K562 (cell line): Measurements from ENCODE around the gene GAS1. TPM values are rescaled to one million over a fixed set of nuclear protein-coding genes. Genes with fewer than 3 reads are reported as not detected.

ENCODE experiments used
- ATAC-seq: fragments of 200-7000 bp; cut with Tn5 transposase; 3 replicates; pipeline ENCODE4 v1.9.1; 2020; ENCODE audit warnings: moderate library complexity
- BruUV-seq: library from RNA; stranded (reverse); fragments of 400-500 nt; replicated peaks from 2 replicates; lab custom pipeline; 2021; lab: Mats Ljungman, UMichigan
- CTCF ChIA-PET: fragments of 300-600 bp; formaldehyde crosslinking; extraction: SDS; loops from one replicate; lab custom pipeline; 2021; ENCODE audit warnings: low intra/inter-chr PET ratio; lab: Yijun Ruan, JAX
- POLR2A ChIA-PET: fragments of 300-600, 350-650 bp; sonication (Branson Sonifier 250); formaldehyde crosslinking; extraction: SDS; loops from one replicate; lab custom pipeline; 2021; ENCODE audit warnings: antibody characterized with exemption, inconsistent platforms; lab: Yijun Ruan, JAX
- DNase-seq, 4 experiments: peaks; one replicate each; pipeline versions ENCODE4 v3.0.0 to v3.0.0-alpha.2; 2011 to 2018; ENCODE audit warnings: low spot score in 3 of 4, mixed read lengths in 3 of 4; ENCODE audit errors: extremely low read depth in 1 of 4
- FAIRE-seq: peaks from 2 replicates; lab custom pipeline; 2011; peaks lifted over from hg19 to GRCh38; lab: Jason Lieb, UNC
- H2AFZ ChIP-seq: 2 replicates; pipeline ENCODE4 v1.6.0; 2011; ENCODE audit warnings: low read depth, low read length, control low read depth, inconsistent platforms
- H3K27ac ChIP-seq: fragments of 200-600 bp; 3 replicates; pipeline ENCODE4 v1.8.0; 2011; ENCODE audit warnings: low read depth, mild to moderate bottlenecking, control low read depth, inconsistent platforms, low read length, moderate library complexity, mixed read lengths; ENCODE audit errors: extremely low read depth
- H3K27me3 ChIP-seq, 2 experiments: fragments of 300-600 bp in 1 of 2; 2 replicates in 1 of 2; 3 replicates in 1 of 2; pipeline versions ENCODE4 v1.6.0 to v1.8.0; 2011; ENCODE audit warnings: inconsistent platforms in 2 of 2, low read length in 2 of 2, mild to moderate bottlenecking in 1 of 2, mixed read lengths in 1 of 2, moderate library complexity in 1 of 2; ENCODE audit not compliant: control insufficient read depth in 2 of 2, insufficient read depth in 2 of 2
- H3K36me3 ChIP-seq: fragments of 300-600 bp; 3 replicates; pipeline ENCODE4 v1.8.0; 2011; ENCODE audit warnings: mild to moderate bottlenecking, low read length, inconsistent platforms; ENCODE audit not compliant: control insufficient read depth, insufficient read depth
- H3K4me1 ChIP-seq, 2 experiments: fragments of 200-600 bp in 1 of 2; replicated peaks in 1 of 2; 2 replicates in 1 of 2; 3 replicates in 1 of 2; pipeline versions ENCODE4 v1.5.1 to v1.8.0; 2011; ENCODE audit warnings: inconsistent platforms in 2 of 2, low read length in 2 of 2, mild to moderate bottlenecking in 1 of 2, mixed read lengths in 1 of 2, moderate library complexity in 1 of 2; ENCODE audit not compliant: control insufficient read depth in 2 of 2, insufficient read depth in 2 of 2
- H3K4me2 ChIP-seq: 2 replicates; pipeline ENCODE4 v1.6.1; 2011; ENCODE audit warnings: low read length, control low read depth, inconsistent platforms, mixed read lengths; ENCODE audit not compliant: insufficient read depth
- H3K4me3 ChIP-seq: fragments of 200-600 bp; sonication (generic), shearing (Covaris generic); 2 replicates; pipeline ENCODE4 v1.5.1; 2016; ENCODE audit warnings: control low read depth, inconsistent platforms
- H3K79me2 ChIP-seq: fragments of 200-600 bp; 3 replicates; pipeline ENCODE4 v1.8.0; 2011; ENCODE audit warnings: low read length, inconsistent platforms; ENCODE audit not compliant: control insufficient read depth, insufficient read depth
- H3K9ac ChIP-seq, 2 experiments: 2 replicates each; pipeline versions ENCODE4 v1.6.0 to v1.6.1; 2011; ENCODE audit warnings: low read depth in 2 of 2, low read length in 2 of 2, control low read depth in 1 of 2, inconsistent platforms in 1 of 2, mild to moderate bottlenecking in 1 of 2, mixed read lengths in 1 of 2; ENCODE audit not compliant: insufficient read depth in 1 of 2
- H3K9me1 ChIP-seq: one replicate; pipeline ENCODE4 v1.6.0; 2011; ENCODE audit warnings: inconsistent platforms, mild to moderate bottlenecking, low read length, moderate library complexity; ENCODE audit not compliant: control insufficient read depth, insufficient read depth
- H3K9me3 ChIP-seq: replicated peaks from 2 replicates; pipeline ENCODE4 v1.5.1; 2011; ENCODE audit warnings: low read depth, low read length, inconsistent platforms; ENCODE audit not compliant: control insufficient read depth, insufficient read depth
- H4K20me1 ChIP-seq: replicated peaks from 2 replicates; pipeline ENCODE4 v1.6.1; 2011; ENCODE audit warnings: low read length, inconsistent platforms, mixed read lengths; ENCODE audit not compliant: control insufficient read depth, insufficient read depth
- MCM7 ChIP-seq, 2 experiments: fragments of 450-650 bp; IDR thresholded peaks; 2 replicates each; pipeline ENCODE4 v1.6.1; 2016 to 2018
- RBBP5 ChIP-seq: fragments of 200-600 bp; sonication (generic); IDR thresholded peaks from 2 replicates; pipeline ENCODE4 v1.6.1; 2012; ENCODE audit warnings: borderline replicate concordance, mild to moderate bottlenecking, low read length, control low read depth, inconsistent platforms; ENCODE audit not compliant: insufficient read depth, poor library complexity, severe bottlenecking
- RBM17 ChIP-seq: fragments of 200-400 bp; formaldehyde crosslinking; IDR thresholded peaks from 2 replicates; pipeline ENCODE4 v1.6.1; 2017; ENCODE audit warnings: low read depth, mild to moderate bottlenecking, low read length, borderline replicate concordance
- TFAM ChIP-seq: fragments of 250-450 bp; sonication (Bioruptor Pico); conservative IDR thresholded peaks from 2 replicates; pipeline ENCODE4 v1.5.0; 2021; ENCODE audit warnings: mild to moderate bottlenecking, moderate library complexity
- U2AF2 ChIP-seq: fragments of 200-400 bp; formaldehyde crosslinking; optimal IDR thresholded peaks from 2 replicates; pipeline ENCODE3; 2017; ENCODE audit warnings: low read depth, mild to moderate bottlenecking, low read length
- ZNF717 ChIP-seq: fragments of 250-450 bp; sonication (Bioruptor Pico); IDR thresholded peaks from 2 replicates; pipeline ENCODE4 v1.5.0; 2021
- WGBS: fragments of 100-300 bp; shearing (Covaris generic); methylation state at CpG from one replicate; pipeline ENCODE4 v1.1.6; 2016; ENCODE audit warnings: low coverage, mixed read lengths; ENCODE audit not compliant: insufficient coverage; ENCODE audit errors: missing lambda C conversion rate; 5-methylcytosine and 5-hydroxymethylcytosine counted together
- in situ Hi-C: fragments of 300-500 bp; cut with MboI; formaldehyde crosslinking; loops from 4 replicates; pipeline ENCODE4 v1.15.0; 2018; ENCODE audit warnings: inconsistent platforms, mixed read lengths
- intact Hi-C: fragments of 100-400 bp; cut with micrococcal nuclease; formaldehyde crosslinking; loops from 2 replicates; pipeline ENCODE4 v1.14.2; 2022
- polyA plus RNA-seq, 8 experiments: library from polyadenylated mRNA; depleted of rRNA in 4 of 8; stranded (reverse) in 5 of 8; unstranded in 3 of 8; fragments of >200 nt; fragmentation: Nextera tagmentation in 2 of 8; fragmentation: Illumina TruSeq in 1 of 8; extraction: Ambion mirVana in 2 of 8; extraction: Trizol in 1 of 8; gene quantifications; 2 replicates each; pipeline versions ENCODE4 v1.2.1 to v1.2.3, GENCODE V29; 2011 to 2014; ENCODE audit warnings: inconsistent platforms in 1 of 8, missing spikeins in 1 of 8
- total RNA-seq, 7 experiments: library from RNA; depleted of rRNA in 6 of 7; stranded (reverse); fragments of >200 nt in 6 of 7; fragmentation: Illumina TruSeq in 2 of 7; extraction: Trizol in 2 of 7; gene quantifications; 2 replicates each; pipeline versions ENCODE4 v1.2.1 to v1.2.3, GENCODE V29; 2011 to 2021; ENCODE audit warnings: low replicate concordance in 1 of 7
- TF ChIP-seq, protein P1 (sequence below): fragments of 250-450 bp; sonication (Bioruptor Pico); IDR thresholded peaks from 2 replicates; pipeline ENCODE4 v1.8.0; 2021; ENCODE audit warnings: moderate library complexity, mild to moderate bottlenecking, inconsistent platforms
- TF ChIP-seq, protein P2 (sequence below), 2 experiments: fragments of 450-650 bp in 1 of 2; IDR thresholded peaks; 2 replicates each; pipeline ENCODE4 v1.6.1; 2011 to 2017; ENCODE audit warnings: low read depth in 2 of 2, antibody characterized with exemption in 1 of 2, borderline replicate concordance in 1 of 2, low read length in 1 of 2, mild to moderate bottlenecking in 1 of 2, mixed read lengths in 1 of 2; ENCODE audit not compliant: control insufficient read depth in 1 of 2
- TF ChIP-seq, protein P3 (sequence below), 2 experiments: IDR thresholded peaks in 1 of 2; conservative IDR thresholded peaks in 1 of 2; 2 replicates each; pipeline ENCODE4 v1.6.1; 2016; ENCODE audit warnings: low read depth in 2 of 2, mild to moderate bottlenecking in 1 of 2, missing compliant biosample characterization in 1 of 2, missing genetic modification characterization in 1 of 2, moderate library complexity in 1 of 2

GAS1 gene
- total and polyA plus RNA-seq, 9 of the 15 experiments (the other 6 are each of a cell fraction or from before 2014, with no cell fraction given), result 0.07 to 0.09 TPM; not detected in 7

DNA sequence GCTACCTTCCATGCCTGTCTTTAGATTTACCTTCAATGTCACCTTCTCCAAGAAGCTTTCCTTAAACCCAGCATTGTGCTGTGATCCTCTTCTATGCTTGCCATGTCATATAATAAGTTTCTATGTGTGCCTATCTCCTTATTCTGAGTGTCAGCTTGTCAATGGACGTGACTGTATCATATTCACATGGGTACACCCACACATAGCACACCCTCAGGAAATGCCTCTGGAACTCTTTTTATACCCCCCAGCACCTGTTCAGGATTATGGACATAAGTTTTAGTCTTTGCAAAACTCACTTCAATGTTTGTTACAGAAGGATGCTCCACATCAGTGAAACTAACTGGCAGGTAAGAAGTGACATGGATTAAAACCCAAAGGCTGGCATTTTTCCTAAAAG, 7.4 kb downstream of the GAS1 start:
- WGBS, result no CpG with 5 or more reads among the region's 1 CpG
- Histone ChIP-seq H2AFZ (no peak overlapping the region), H3K36me3 (no peaks in the 10 kb centered on the region), H4K20me1 (no peaks in the 10 kb centered on the region), H3K27me3 (no peaks in the 10 kb centered on the region), H3K4me2 (no peak overlapping the region), H3K9me3 (no peaks in the 10 kb centered on the region), H3K27ac (no peak overlapping the region), H3K9ac (no peak overlapping the region), H3K9me1 (no peaks in the 10 kb centered on the region), H3K4me1 (no peaks in the 10 kb centered on the region), H3K4me3 (no peak overlapping the region), H3K79me2 (no peaks in the 10 kb centered on the region)
- ChIA-PET POLR2A (no interaction called here), CTCF (no interaction called here)
- DNase-seq (no peak), FAIRE-seq (no peak), ATAC-seq (no peak)
- in situ Hi-C loops, result no loop called here
- TF ChIP-seq, protein P1, sequence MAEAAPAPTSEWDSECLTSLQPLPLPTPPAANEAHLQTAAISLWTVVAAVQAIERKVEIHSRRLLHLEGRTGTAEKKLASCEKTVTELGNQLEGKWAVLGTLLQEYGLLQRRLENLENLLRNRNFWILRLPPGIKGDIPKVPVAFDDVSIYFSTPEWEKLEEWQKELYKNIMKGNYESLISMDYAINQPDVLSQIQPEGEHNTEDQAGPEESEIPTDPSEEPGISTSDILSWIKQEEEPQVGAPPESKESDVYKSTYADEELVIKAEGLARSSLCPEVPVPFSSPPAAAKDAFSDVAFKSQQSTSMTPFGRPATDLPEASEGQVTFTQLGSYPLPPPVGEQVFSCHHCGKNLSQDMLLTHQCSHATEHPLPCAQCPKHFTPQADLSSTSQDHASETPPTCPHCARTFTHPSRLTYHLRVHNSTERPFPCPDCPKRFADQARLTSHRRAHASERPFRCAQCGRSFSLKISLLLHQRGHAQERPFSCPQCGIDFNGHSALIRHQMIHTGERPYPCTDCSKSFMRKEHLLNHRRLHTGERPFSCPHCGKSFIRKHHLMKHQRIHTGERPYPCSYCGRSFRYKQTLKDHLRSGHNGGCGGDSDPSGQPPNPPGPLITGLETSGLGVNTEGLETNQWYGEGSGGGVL (CRISPR knock-in tag), result no peak
- TF ChIP-seq RBBP5 (no peak), TFAM (no peak), RBM17 (no peak), MCM7 (IDR thresholded peaks at IDR 0.05) (no peak), ZNF717 (CRISPR knock-in tag) (no peak), U2AF2 (no peak)
- TF ChIP-seq, protein P2, sequence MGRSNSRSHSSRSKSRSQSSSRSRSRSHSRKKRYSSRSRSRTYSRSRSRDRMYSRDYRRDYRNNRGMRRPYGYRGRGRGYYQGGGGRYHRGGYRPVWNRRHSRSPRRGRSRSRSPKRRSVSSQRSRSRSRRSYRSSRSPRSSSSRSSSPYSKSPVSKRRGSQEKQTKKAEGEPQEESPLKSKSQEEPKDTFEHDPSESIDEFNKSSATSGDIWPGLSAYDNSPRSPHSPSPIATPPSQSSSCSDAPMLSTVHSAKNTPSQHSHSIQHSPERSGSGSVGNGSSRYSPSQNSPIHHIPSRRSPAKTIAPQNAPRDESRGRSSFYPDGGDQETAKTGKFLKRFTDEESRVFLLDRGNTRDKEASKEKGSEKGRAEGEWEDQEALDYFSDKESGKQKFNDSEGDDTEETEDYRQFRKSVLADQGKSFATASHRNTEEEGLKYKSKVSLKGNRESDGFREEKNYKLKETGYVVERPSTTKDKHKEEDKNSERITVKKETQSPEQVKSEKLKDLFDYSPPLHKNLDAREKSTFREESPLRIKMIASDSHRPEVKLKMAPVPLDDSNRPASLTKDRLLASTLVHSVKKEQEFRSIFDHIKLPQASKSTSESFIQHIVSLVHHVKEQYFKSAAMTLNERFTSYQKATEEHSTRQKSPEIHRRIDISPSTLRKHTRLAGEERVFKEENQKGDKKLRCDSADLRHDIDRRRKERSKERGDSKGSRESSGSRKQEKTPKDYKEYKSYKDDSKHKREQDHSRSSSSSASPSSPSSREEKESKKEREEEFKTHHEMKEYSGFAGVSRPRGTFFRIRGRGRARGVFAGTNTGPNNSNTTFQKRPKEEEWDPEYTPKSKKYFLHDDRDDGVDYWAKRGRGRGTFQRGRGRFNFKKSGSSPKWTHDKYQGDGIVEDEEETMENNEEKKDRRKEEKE (IDR thresholded peaks at IDR 0.05; ENCODE audit: borderline replicate concordance in 1 of 2, control insufficient read depth in 1 of 2, low read depth in 2 of 2, low read length in 1 of 2), result no peak
- TF ChIP-seq, protein P3, sequence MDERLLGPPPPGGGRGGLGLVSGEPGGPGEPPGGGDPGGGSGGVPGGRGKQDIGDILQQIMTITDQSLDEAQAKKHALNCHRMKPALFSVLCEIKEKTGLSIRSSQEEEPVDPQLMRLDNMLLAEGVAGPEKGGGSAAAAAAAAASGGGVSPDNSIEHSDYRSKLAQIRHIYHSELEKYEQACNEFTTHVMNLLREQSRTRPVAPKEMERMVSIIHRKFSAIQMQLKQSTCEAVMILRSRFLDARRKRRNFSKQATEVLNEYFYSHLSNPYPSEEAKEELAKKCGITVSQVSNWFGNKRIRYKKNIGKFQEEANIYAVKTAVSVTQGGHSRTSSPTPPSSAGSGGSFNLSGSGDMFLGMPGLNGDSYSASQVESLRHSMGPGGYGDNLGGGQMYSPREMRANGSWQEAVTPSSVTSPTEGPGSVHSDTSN (CRISPR knock-in tag; IDR thresholded peaks at IDR 0.05; ENCODE audit: low read depth), result no peak
- TF ChIP-seq, protein P3 (tag; conservative IDR thresholded peaks at IDR 0.05; ENCODE audit: low read depth), result no peak
- no TSS peak for BruUV-seq
- intact Hi-C loops, result no loop called here
